Parathyroid adenoma (tissue), 2 donors: ENCODE results near the gene OBP2B.

Source experiments
- H2AFZ ChIP-seq: fragments of 300-600 bp; sonication (generic); one replicate; pipeline ENCODE4 v1.7.0; 2017; ENCODE audit warnings: antibody characterized with exemption, mild to moderate bottlenecking
- H3K27ac ChIP-seq: fragments of 300-600 bp; sonication (generic); one replicate; pipeline ENCODE4 v1.7.0; 2017
- H3K27me3 ChIP-seq: fragments of 300-600 bp; sonication (generic); one replicate; pipeline ENCODE4 v1.7.0; 2017; ENCODE audit warnings: low read length; ENCODE audit not compliant: control insufficient read depth, insufficient read depth
- H3K36me3 ChIP-seq: fragments of 300-600 bp; sonication (generic); one replicate; pipeline ENCODE4 v1.7.0; 2017; ENCODE audit warnings: low read length; ENCODE audit not compliant: control insufficient read depth, insufficient read depth
- H3K4me1 ChIP-seq: fragments of 300-600 bp; sonication (generic); one replicate; pipeline ENCODE4 v1.7.0; 2017; ENCODE audit warnings: control low read depth
- H3K4me2 ChIP-seq: fragments of 300-600 bp; sonication (generic); one replicate; pipeline ENCODE4 v1.7.0; 2017; ENCODE audit warnings: low read length
- H3K4me3 ChIP-seq: fragments of 300-600 bp; sonication (generic); one replicate; pipeline ENCODE4 v1.7.0; 2017; ENCODE audit warnings: low read depth, low read length
- H3K79me2 ChIP-seq: fragments of 300-600 bp; sonication (generic); one replicate; pipeline ENCODE4 v1.7.0; 2017; ENCODE audit warnings: control low read depth
- H3K9ac ChIP-seq: fragments of 300-600 bp; sonication (generic); one replicate; pipeline ENCODE4 v1.7.0; 2017; ENCODE audit warnings: mild to moderate bottlenecking
- H3K9me3 ChIP-seq: fragments of 300-600 bp; sonication (generic); one replicate; pipeline ENCODE4 v1.7.0; 2017; ENCODE audit warnings: low read length; ENCODE audit not compliant: control insufficient read depth
- TF ChIP-seq, protein P1 (sequence below): fragments of 300-600 bp; sonication (generic); IDR thresholded peaks from one replicate; pipeline ENCODE4 v1.7.0; 2017; ENCODE audit warnings: antibody characterized with exemption, mild to moderate bottlenecking
- donor health status: primary hyperparathyroidism.

The OBP2B gene

DNA sequence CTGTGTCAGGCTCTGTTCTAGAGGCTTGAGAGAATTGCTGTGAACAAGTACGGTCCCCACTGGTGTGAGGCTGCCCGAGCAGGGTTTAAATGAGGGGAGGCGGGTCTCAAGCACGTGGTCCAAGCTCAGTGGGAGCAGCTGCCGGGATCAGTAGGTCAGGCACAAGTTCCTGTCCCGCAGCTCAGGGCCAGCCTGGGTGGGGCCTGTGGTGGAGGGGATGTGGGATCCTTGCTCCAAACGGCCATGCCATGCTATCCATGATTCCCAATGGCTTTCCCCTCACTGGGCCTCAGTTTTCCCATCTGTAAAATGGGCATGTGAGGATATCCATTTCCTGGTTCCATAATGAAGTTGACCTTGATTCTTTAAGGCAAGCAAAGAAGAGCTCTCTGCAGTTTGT lies 17.1 kb downstream of the OBP2B start:
- Histone ChIP-seq H3K4me1 (no peaks in the 10 kb centered on the region), H3K27ac (no peak overlapping the region), H3K4me3 (no peak overlapping the region), H3K4me2 (no peak overlapping the region), H3K9me3 (no peaks in the 10 kb centered on the region), H3K79me2 (no peaks in the 10 kb centered on the region), H2AFZ (no peak overlapping the region), H3K36me3 (no peaks in the 10 kb centered on the region), H3K9ac (no peak overlapping the region), H3K27me3 (no peaks in the 10 kb centered on the region)
- TF ChIP-seq, protein P1, sequence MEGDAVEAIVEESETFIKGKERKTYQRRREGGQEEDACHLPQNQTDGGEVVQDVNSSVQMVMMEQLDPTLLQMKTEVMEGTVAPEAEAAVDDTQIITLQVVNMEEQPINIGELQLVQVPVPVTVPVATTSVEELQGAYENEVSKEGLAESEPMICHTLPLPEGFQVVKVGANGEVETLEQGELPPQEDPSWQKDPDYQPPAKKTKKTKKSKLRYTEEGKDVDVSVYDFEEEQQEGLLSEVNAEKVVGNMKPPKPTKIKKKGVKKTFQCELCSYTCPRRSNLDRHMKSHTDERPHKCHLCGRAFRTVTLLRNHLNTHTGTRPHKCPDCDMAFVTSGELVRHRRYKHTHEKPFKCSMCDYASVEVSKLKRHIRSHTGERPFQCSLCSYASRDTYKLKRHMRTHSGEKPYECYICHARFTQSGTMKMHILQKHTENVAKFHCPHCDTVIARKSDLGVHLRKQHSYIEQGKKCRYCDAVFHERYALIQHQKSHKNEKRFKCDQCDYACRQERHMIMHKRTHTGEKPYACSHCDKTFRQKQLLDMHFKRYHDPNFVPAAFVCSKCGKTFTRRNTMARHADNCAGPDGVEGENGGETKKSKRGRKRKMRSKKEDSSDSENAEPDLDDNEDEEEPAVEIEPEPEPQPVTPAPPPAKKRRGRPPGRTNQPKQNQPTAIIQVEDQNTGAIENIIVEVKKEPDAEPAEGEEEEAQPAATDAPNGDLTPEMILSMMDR: no peak

DNA sequence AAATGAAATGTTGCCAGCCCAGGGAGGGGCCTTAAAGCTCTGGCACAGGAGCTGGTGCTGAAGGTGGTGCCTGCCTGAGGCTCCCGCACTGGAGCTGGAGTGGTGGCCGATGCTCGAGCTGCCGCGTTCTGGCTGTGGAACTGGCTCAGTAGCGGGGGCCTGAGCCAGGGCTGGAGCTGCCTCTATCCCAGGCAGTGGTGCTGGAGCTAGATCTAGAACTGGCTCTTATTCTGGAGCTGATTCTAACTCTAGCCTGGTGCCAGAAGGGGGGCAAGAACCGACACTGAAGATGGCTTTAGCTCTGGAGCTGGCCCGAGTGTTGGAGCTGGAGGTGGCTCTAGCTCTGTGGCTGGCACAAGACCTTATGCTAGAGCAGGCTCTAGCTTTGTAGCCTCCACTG lies 19.2 kb downstream of the OBP2B start:
- Histone ChIP-seq H3K4me2 (no peak overlapping the region), H2AFZ (no peak overlapping the region), H3K27ac (no peak overlapping the region), H3K36me3 (no peaks in the 10 kb centered on the region), H3K4me3 (no peak overlapping the region), H3K27me3 (no peaks in the 10 kb centered on the region), H3K9me3 (no peaks in the 10 kb centered on the region), H3K79me2 (no peaks in the 10 kb centered on the region), H3K4me1 (no peaks in the 10 kb centered on the region), H3K9ac (no peak overlapping the region)
- TF ChIP-seq, protein P1: no peak

DNA sequence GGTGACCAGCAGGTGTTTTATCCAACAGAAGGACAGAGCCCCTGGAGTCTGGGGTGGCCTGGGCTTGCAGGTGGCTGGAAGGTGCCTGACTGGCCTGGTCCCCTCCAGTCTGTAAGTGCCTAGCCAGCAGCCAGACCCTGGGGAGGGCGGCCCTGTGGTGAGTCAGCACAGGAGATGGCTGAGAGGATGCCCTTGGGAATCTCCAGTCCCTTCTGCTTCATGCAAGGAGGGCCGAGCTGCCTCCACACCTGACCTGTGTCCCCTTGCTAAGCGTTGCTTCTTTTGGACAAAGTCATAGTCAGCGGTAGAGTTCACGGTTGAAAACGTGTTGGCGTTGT lies 20.2 kb downstream of the OBP2B start:
- Histone ChIP-seq H3K9ac (no peak overlapping the region), H3K36me3 (no peaks in the 10 kb centered on the region), H3K4me3 (no peak overlapping the region), H2AFZ (no peak overlapping the region), H3K27me3 (no peaks in the 10 kb centered on the region), H3K79me2 (no peaks in the 10 kb centered on the region), H3K27ac (no peak overlapping the region), H3K9me3 (no peaks in the 10 kb centered on the region), H3K4me2 (no peak overlapping the region), H3K4me1 (no peaks in the 10 kb centered on the region)
- TF ChIP-seq, protein P1: no peak

DNA sequence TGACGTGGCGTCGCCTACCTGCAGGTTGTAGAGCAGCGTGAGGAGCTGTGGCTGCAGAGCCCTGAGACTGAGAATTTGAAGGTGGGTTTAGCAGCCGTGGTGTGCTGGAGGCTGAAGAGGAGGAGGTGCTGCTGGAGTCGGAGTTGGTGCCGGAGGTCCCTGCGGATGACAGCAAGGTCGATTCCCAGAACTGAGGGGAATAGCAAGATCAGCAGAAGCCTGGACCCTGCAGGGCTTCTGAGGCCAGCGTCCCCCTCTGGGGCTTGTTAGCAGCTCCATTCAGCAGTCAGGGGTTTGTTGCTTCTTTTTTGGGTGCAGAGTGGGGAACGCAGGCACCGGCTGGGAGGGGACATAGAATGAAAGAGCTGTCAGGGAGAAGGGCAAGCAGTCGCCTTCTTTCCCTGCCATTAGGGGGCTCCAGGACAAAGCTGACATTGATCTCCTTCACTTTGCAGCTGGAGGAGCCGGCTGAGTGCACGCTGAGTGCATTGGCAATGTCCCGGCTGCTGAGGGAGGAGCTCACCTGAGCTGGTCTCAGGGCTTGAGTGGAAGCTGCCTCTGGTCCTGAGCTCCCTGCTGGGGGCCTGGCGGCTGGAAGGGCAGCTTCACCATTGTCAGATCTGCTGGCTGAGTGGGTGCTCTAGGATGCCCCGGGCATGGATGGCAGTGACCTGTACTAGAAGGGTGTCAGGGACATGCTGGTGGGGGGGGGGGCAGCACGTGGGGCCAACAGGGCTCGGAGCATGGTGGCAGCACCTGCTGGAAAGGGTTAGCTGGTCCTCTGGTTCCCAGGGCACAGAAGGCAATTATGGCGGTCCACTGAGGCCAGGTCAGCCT lies 20.8 kb downstream of the OBP2B start:
- Histone ChIP-seq H3K4me2 (no peak overlapping the region), H3K9ac (no peak overlapping the region)

More for the DNA sequence above, 20.8 kb downstream of the OBP2B start:
- H3K4me1 ChIP-seq: no peaks in the 10 kb centered on the region
- TF ChIP-seq, protein P1: peak; percentile 26
- H3K36me3 ChIP-seq: no peaks in the 10 kb centered on the region
- H3K79me2 ChIP-seq: no peaks in the 10 kb centered on the region
- H3K27ac ChIP-seq: no peak overlapping the region
- H2AFZ ChIP-seq: peak overlapping the region; percentile 58
- H3K27me3 ChIP-seq: no peaks in the 10 kb centered on the region
- H3K4me3 ChIP-seq: no peak overlapping the region
- no peaks in the 10 kb centered on the region for H3K9me3 ChIP-seq
